Measurements from ENCODE around the gene CALHM6. TPM values are rescaled to one million over a fixed set of nuclear protein-coding genes. Genes with fewer than 3 reads are reported as not detected.

The CALHM6 gene
- total and polyA plus RNA-seq, 10 of the 15 experiments (the other 5 are each of a cell fraction or from before 2014, with no cell fraction given) = 0.15 to 3.4 (median 1.3) TPM

DNA sequence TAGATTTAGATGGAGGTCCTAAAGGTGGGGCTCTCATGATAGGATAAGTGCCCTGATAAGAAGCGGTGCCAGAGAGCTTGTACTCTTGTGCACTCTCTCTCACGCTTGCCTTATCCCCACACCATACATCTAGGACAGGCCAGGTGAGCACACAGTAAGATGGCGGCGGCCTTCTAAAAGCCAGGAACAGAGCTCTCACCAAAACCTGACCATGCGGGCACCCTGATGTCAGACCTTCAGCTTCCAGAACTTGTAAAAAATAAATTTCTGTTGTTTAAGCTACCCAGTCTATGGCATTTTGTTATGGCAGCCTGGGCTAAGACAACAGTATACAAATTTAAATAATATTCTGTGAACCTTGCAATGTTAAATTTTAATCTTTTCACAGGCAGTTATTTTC is 40.8 kb upstream of the CALHM6 start (continued):
- TF ChIP-seq, protein P1, sequence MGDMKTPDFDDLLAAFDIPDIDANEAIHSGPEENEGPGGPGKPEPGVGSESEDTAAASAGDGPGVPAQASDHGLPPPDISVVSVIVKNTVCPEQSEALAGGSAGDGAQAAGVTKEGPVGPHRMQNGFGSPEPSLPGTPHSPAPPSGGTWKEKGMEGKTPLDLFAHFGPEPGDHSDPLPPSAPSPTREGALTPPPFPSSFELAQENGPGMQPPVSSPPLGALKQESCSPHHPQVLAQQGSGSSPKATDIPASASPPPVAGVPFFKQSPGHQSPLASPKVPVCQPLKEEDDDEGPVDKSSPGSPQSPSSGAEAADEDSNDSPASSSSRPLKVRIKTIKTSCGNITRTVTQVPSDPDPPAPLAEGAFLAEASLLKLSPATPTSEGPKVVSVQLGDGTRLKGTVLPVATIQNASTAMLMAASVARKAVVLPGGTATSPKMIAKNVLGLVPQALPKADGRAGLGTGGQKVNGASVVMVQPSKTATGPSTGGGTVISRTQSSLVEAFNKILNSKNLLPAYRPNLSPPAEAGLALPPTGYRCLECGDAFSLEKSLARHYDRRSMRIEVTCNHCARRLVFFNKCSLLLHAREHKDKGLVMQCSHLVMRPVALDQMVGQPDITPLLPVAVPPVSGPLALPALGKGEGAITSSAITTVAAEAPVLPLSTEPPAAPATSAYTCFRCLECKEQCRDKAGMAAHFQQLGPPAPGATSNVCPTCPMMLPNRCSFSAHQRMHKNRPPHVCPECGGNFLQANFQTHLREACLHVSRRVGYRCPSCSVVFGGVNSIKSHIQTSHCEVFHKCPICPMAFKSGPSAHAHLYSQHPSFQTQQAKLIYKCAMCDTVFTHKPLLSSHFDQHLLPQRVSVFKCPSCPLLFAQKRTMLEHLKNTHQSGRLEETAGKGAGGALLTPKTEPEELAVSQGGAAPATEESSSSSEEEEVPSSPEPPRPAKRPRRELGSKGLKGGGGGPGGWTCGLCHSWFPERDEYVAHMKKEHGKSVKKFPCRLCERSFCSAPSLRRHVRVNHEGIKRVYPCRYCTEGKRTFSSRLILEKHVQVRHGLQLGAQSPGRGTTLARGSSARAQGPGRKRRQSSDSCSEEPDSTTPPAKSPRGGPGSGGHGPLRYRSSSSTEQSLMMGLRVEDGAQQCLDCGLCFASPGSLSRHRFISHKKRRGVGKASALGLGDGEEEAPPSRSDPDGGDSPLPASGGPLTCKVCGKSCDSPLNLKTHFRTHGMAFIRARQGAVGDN (IDR thresholded peaks at IDR 0.05) = no peak
- TF ChIP-seq RAD51 (IDR thresholded peaks at IDR 0.05) (no peak), BHLHE40 (IDR thresholded peaks at IDR 0.05; ENCODE audit: borderline replicate concordance in 1 of 2, low read depth in 2 of 2, low read length in 1 of 2) (no peak), FOXK2 (IDR thresholded peaks at IDR 0.05) (no peak), ZBED1 (IDR thresholded peaks at IDR 0.05; ENCODE audit: borderline replicate concordance) (no peak), PML (IDR thresholded peaks at IDR 0.05; ENCODE audit: low read length) (no peak), JUNB (IDR thresholded peaks at IDR 0.05) (no peak), CREB1 (IDR thresholded peaks at IDR 0.05; ENCODE audit: low read depth) (no peak), ZNF622 (IDR thresholded peaks at IDR 0.05) (no peak), EED (IDR thresholded peaks at IDR 0.05; ENCODE audit: low read depth) (no peak)
- TF ChIP-seq, protein P2, sequence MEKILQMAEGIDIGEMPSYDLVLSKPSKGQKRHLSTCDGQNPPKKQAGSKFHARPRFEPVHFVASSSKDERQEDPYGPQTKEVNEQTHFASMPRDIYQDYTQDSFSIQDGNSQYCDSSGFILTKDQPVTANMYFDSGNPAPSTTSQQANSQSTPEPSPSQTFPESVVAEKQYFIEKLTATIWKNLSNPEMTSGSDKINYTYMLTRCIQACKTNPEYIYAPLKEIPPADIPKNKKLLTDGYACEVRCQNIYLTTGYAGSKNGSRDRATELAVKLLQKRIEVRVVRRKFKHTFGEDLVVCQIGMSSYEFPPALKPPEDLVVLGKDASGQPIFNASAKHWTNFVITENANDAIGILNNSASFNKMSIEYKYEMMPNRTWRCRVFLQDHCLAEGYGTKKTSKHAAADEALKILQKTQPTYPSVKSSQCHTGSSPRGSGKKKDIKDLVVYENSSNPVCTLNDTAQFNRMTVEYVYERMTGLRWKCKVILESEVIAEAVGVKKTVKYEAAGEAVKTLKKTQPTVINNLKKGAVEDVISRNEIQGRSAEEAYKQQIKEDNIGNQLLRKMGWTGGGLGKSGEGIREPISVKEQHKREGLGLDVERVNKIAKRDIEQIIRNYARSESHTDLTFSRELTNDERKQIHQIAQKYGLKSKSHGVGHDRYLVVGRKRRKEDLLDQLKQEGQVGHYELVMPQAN (conservative IDR thresholded peaks at IDR 0.05) = no peak

Data from GM12878 (cell line).